OCI-LY7 (cell line): ENCODE measurements around the gene WRNIP1. TPM values are rescaled to one million over a fixed set of nuclear protein-coding genes. Genes with fewer than 3 reads are reported as not detected.

Source experiments
- BruUV-seq: library from RNA; stranded (reverse); fragments of 400-500 nt; replicated peaks from 2 replicates; lab custom pipeline; 2021; lab: Mats Ljungman, UMichigan
- CTCF ChIA-PET: fragments of 300-600 bp; sonication (Branson Sonifier 250); formaldehyde crosslinking; loops from one replicate; lab custom pipeline; 2022; ENCODE audit warnings: antibody characterized with exemption; ENCODE audit not compliant: unreplicated experiment; lab: Charles Lee
- POLR2A ChIA-PET: fragments of 300-600 bp; sonication (Branson Sonifier 250); formaldehyde crosslinking; loops from one replicate; lab custom pipeline; 2022; ENCODE audit warnings: antibody characterized with exemption; lab: Charles Lee
- DNase-seq: peaks from one replicate; pipeline ENCODE4 v3.0.0-alpha.2; 2015; ENCODE audit warnings: low spot score
- H2AFZ ChIP-seq: fragments of 200-600 bp; sonication (generic), shearing (Covaris generic); 2 replicates; pipeline ENCODE4 v1.6.1; 2014; ENCODE audit warnings: mild to moderate bottlenecking, antibody characterized with exemption, low read length, moderate library complexity
- H3K27ac ChIP-seq: fragments of 200-600 bp; sonication (generic); 2 replicates; pipeline ENCODE4 v1.5.1; 2014; ENCODE audit warnings: mixed run types, low read depth, mild to moderate bottlenecking, moderate library complexity, low read length, inconsistent platforms; ENCODE audit not compliant: poor library complexity, severe bottlenecking
- H3K36me3 ChIP-seq: fragments of 200-600 bp; sonication (generic); 2 replicates; pipeline ENCODE4 v1.6.1; 2014; ENCODE audit warnings: mild to moderate bottlenecking, antibody characterized with exemption, low read length, moderate library complexity, mixed read lengths; ENCODE audit not compliant: insufficient read depth
- H3K4me1 ChIP-seq: fragments of 200-600 bp; sonication (generic); 2 replicates; pipeline ENCODE4 v1.5.1; 2014; ENCODE audit warnings: mild to moderate bottlenecking, low read length; ENCODE audit not compliant: insufficient read depth, poor library complexity, severe bottlenecking
- H3K4me2 ChIP-seq: fragments of 200-600 bp; sonication (generic); 2 replicates; pipeline ENCODE4 v1.6.1; 2014; ENCODE audit warnings: mild to moderate bottlenecking, low read length
- H3K4me3 ChIP-seq: fragments of 200-600 bp; sonication (generic); 2 replicates; pipeline ENCODE4 v1.5.1; 2014; ENCODE audit warnings: mild to moderate bottlenecking, low read depth, low read length; ENCODE audit not compliant: poor library complexity, severe bottlenecking
- H3K79me2 ChIP-seq: fragments of 200-600 bp; sonication (generic); 2 replicates; pipeline ENCODE4 v1.6.1; 2016; ENCODE audit warnings: low read depth, mild to moderate bottlenecking, low read length, moderate library complexity, mixed read lengths; ENCODE audit not compliant: insufficient read depth
- H3K9me2 ChIP-seq: fragments of 200-600 bp; sonication (generic); 2 replicates; pipeline ENCODE4 v1.6.1; 2016; ENCODE audit warnings: mild to moderate bottlenecking, low read length, mixed read lengths; ENCODE audit not compliant: insufficient read depth
- H3K9me3 ChIP-seq: fragments of 200-600 bp; sonication (generic); 2 replicates; pipeline ENCODE4 v1.6.1; 2014; ENCODE audit warnings: mild to moderate bottlenecking, mixed run types, low read length, mixed read lengths
- H4K20me1 ChIP-seq: fragments of 200-600 bp; sonication (generic); 2 replicates; pipeline ENCODE4 v1.6.1; 2014; ENCODE audit warnings: mild to moderate bottlenecking, antibody characterized with exemption, low read length, moderate library complexity, mixed read lengths; ENCODE audit not compliant: insufficient read depth
- EZH2phosphoT487 ChIP-seq: fragments of 200-600 bp; sonication (generic); IDR thresholded peaks from 2 replicates; pipeline ENCODE4 v1.6.1; 2018; ENCODE audit warnings: low read depth, borderline replicate concordance, mild to moderate bottlenecking, mixed run types, antibody characterized with exemption, low read length, moderate library complexity, mixed read lengths
- intact Hi-C: fragments of 100-400 bp; cut with micrococcal nuclease; formaldehyde crosslinking; loops from one replicate; pipeline ENCODE4 v1.10.0; 2022; ENCODE audit not compliant: unreplicated experiment
- total RNA-seq, 2 experiments: library from RNA; depleted of rRNA in 1 of 2; stranded (reverse); fragments of >200 nt in 1 of 2; shearing (Covaris generic) in 1 of 2; gene quantifications; 2 replicates each; pipeline ENCODE4 v1.2.3, GENCODE V29; 2014 to 2022
- TF ChIP-seq, protein P1 (sequence below): fragments of 200-600 bp; sonication (generic); conservative IDR thresholded peaks from 2 replicates; pipeline ENCODE4 v1.5.1; 2014; ENCODE audit warnings: mild to moderate bottlenecking, antibody characterized with exemption, low read length, moderate library complexity, mixed read lengths

Gene WRNIP1
- total RNA-seq, 2 experiments from 2014 or later, result 43.8 to 54.2 TPM

DNA sequence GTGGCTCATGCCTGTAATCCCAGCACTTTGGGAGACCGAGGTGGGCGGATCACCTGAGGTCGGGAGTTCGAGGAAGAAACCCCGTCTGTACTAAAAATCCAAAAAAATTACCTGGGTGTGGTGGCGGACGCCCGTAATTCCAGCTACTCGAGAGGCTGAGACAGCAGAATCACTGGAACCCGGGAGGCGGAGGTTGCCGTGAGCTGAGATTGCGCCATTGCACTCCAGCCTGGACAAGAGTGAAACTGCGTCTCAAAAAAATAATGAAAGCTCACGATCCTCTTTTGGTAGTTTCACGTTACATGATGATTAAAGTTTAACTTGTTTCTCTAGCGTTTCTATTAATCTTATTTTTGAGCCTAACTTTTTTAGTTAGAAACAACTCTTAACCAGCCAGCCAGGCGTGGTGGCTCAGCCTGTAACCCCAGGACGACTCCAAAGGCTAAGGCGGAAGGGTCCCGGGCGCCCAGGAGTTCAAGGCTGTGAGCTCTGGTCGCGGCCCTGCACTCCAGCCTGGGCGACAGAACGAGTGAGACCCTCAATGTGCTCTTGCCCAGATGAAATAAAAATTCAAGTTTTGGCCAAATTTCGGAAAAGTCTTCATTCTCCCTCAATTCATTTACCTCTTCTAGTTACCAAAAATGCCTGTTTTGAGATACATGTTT lies 1.2 kb upstream of the WRNIP1 start:
- peaks cover 19% of the 10 kb centered on the region for H4K20me1 ChIP-seq
- H3K27ac ChIP-seq, result peak overlapping the region; percentile 57
- H3K4me2 ChIP-seq, result peak overlapping the region; percentile 80
- H3K4me3 ChIP-seq, result peak overlapping the region; percentile 66
- peak overlapping the region; percentile 96 for H2AFZ ChIP-seq
- BruUV-seq, result no TSS peak
- H3K9me2 ChIP-seq, result no peaks in the 10 kb centered on the region
- CTCF ChIA-PET, result no interaction called here
- H3K9me3 ChIP-seq, result peaks cover 5% of the 10 kb centered on the region; the same call in 1 of the 2 replicates
- peaks cover 15% of the 10 kb centered on the region for H3K36me3 ChIP-seq
- POLR2A ChIA-PET, result interaction anchor here (0.8 to 1.5 kb wide), 3 partner anchors 8 to 14 kb away, joined by 3 read pairs; partner anchors contain the start of gene MYLK4
- peaks cover 33% of the 10 kb centered on the region for H3K79me2 ChIP-seq
- no peak for DNase-seq
- TF ChIP-seq, protein P1, sequence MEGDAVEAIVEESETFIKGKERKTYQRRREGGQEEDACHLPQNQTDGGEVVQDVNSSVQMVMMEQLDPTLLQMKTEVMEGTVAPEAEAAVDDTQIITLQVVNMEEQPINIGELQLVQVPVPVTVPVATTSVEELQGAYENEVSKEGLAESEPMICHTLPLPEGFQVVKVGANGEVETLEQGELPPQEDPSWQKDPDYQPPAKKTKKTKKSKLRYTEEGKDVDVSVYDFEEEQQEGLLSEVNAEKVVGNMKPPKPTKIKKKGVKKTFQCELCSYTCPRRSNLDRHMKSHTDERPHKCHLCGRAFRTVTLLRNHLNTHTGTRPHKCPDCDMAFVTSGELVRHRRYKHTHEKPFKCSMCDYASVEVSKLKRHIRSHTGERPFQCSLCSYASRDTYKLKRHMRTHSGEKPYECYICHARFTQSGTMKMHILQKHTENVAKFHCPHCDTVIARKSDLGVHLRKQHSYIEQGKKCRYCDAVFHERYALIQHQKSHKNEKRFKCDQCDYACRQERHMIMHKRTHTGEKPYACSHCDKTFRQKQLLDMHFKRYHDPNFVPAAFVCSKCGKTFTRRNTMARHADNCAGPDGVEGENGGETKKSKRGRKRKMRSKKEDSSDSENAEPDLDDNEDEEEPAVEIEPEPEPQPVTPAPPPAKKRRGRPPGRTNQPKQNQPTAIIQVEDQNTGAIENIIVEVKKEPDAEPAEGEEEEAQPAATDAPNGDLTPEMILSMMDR, result no peak
- no peak for TF ChIP-seq EZH2phosphoT487
- H3K4me1 ChIP-seq, result peaks cover 24% of the 10 kb centered on the region
- intact Hi-C loops, result loop anchor here (2.0 to 10.0 kb wide), 3 partner anchors 79 to 591 kb away; partner anchors contain the start of gene RIPK1

DNA sequence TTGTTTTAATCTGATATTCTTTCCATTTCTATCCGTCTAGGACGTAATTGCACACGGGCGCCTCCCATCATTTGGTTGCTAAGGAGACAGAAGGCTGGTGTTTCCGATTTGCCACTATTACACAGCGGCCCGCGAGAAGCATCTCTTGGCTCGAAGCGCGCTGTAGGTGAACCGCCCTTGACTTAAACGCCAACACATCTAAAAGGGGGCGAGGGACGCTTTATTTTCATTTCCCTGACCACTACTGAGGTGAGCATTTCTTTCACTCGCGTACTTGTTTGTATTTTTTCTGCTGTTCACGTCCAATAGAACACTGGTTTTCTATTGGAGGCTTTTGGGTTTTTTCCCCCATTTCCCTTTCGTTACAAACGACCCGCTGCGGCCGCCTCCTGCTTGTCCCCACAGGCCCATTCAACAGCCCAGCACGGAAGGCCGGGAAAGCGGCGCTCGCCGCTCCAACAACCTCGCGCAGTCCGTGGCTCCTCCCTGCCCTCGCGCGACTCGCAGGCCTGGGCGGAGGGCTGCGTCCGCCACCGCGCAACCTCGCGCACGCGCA lies 505 bp upstream of the WRNIP1 start:
- peak overlapping the region; percentile 57 for H3K27ac ChIP-seq
- no peak for TF ChIP-seq EZH2phosphoT487
- TF ChIP-seq, protein P1, result no peak
- H3K79me2 ChIP-seq, result peaks cover 40% of the 10 kb centered on the region
- TSS peak; percentile 95 for BruUV-seq
- peaks cover 26% of the 10 kb centered on the region for H3K4me1 ChIP-seq
- POLR2A ChIA-PET, result interaction anchor here (0.9 kb wide), 1 partner anchor 236 kb away, joined by 3 read pairs; no protein-coding TSS in a partner anchor
- peaks cover 22% of the 10 kb centered on the region for H4K20me1 ChIP-seq
- H3K9me2 ChIP-seq, result no peaks in the 10 kb centered on the region
- CTCF ChIA-PET, result no interaction called here
- peaks cover 19% of the 10 kb centered on the region for H3K36me3 ChIP-seq
- peak overlapping the region; percentile 66 for H3K4me3 ChIP-seq
- peaks cover 1% of the 10 kb centered on the region; the same call in 1 of the 2 replicates for H3K9me3 ChIP-seq
- peak overlapping the region; percentile 80 for H3K4me2 ChIP-seq
- peak overlapping the region; percentile 96 for H2AFZ ChIP-seq
- DNase-seq, result peak; percentile 53
- intact Hi-C loops, result loop anchor here (2.0 to 10.0 kb wide), 6 partner anchors 78 to 1373 kb away; partner anchors contain the start of genes ECI2 and RIPK1
